Hematopoietic multipotent progenitor cell (in vitro differentiated cells): ENCODE measurements around the gene TLR9. TPM values are rescaled to one million over a fixed set of nuclear protein-coding genes. Genes with fewer than 3 reads are reported as not detected.
"Not testable (repeated sequence)": the region's sequence is repeated elsewhere in the genome, so short reads cannot be mapped to it uniquely, and the experiment has no call there.

ENCODE experiments used
- DNase-seq, 3 donors: peaks; one replicate each; pipeline ENCODE4 v3.0.0-alpha.2; 2011 to 2015; ENCODE audit warnings: low read depth in 2 of 3, low spot score in 2 of 3
- total RNA-seq: library from RNA; depleted of rRNA; stranded (reverse); fragments of >200 nt; gene quantifications from one replicate; pipeline ENCODE4 v1.2.3, GENCODE V29; 2012

The TLR9 gene
- total RNA-seq, 1 donor = under 0.01 TPM

DNA sequence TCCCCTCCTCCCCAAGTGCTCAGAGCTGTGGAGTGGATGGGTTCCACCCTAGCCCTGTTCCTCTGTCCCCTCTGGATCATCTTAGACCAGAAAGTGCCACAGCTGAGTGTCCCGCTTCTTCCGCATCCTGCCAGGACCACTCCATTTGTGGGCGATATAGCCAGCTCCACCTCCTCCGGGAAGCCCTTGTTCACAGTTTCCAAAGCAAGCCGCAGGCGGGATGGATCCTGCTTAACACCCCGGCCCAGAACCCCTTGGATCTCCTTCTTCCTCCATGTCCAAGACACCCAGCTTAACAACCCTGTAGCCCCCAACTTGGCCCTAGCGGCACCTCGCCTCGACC lies 28.0 kb downstream of the TLR9 start:
- DNase-seq = no peak

- DNase-seq = no peak
These were observed 28.5 kb downstream of the TLR9 start for GRCh38 chr3:52196977-52197376.

- no peak for DNase-seq
These were observed 29.6 kb downstream of the TLR9 start for GRCh38 chr3:52195823-52196331.

GRCh38 chr3:52195291-52195597 lies 30.2 kb downstream of the TLR9 start:
- DNase-seq = no peak

GRCh38 chr3:52194485-52195290 lies 30.8 kb downstream of the TLR9 start:
- DNase-seq = no peak

DNA sequence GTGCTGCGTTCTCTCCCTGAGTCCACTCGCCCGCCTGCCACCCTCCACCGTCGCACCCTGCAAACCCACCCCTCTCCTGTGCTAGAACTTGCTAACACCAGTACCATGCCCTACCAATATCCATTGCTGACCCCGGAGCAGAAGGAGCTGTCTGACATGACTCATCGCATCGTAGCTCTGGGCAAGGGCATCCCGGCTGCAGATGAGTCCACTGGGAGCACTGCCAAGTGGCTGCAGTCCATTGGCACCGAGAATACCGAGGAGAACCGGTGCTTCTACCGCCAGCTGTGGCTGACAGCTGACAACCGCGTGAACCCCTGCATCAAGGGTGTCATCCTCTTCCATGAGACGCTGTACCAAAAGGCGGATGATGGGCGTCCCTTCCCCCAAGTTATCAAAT lies 32.4 kb downstream of the TLR9 start:
- DNase-seq = no peak

DNA sequence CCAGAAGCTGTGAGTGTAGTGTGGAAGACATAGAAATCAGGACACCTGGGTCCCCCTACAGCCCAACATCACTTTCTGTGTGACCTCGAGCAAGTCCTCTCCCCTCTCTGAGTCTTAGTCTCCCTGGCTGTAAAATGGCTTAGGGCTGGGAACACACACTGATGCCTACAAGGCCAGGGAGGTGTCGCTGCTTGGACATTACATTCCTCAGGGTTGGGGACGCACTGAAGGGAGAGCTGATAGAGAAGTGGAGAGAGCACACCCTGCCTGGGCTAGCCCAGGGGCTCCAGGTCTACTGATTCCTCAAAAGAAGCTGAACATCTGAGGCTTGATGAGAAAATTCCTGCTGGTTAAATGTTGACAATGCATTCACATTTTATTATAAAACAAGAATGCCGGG lies 33.8 kb downstream of the TLR9 start:
- no peak for DNase-seq

DNA sequence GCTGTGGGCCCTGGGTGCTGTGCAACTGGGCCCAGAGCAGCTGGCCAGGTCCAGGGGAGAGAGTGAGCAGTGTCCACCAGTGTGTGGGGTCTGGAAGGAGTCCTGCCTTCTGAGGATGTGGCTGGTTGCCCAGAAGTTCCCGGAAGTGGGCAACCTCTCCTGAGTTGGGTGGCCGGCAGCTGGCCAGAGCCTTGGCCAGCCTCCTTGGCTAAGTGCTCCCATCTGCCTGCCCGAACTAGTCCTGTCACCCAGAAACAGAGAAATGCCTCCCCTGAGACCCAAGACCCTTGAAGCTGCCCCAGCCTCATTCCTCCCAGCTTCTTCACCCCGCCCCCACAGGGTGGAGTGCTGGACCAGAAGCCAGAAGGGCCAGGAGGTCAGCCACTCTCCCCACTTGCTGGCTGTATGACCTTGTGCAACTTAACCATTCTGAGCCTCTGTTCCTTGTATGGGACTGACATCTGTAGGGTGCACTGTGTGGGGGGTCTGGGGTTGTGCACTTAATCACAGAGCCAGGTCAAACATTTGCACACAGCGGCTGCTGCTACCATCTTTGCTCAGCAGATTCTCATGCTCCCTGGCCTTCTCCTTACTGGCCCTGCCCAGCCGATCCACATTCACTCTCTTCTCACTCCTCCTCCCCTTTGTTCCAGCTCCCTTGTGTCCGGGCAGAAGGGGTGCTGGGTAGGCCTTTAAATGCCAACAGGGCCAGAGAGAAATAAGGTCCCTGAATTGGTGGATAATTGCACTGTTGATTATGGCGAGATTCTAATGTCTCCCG lies 35.0 kb downstream of the TLR9 start:
- no peak for DNase-seq

DNA sequence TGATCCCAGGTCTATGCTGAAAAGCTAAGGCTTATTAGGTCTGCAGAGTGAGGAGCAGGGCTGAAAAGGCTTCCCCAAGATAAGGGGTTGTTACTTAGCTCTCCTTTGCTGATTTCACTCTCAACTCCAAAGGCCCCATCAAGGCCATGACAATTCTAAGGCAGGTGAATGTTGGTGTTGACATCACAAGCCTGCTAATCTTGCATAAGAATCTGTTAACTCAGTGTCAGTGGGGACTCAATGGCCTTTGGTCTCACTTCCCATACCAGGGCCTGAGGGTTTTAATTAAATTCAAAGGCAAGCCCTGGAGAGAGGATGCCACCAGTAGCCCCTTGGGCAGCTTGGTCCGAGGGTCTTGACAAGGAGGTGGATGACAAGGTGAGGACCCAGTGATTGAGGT lies 36.9 kb downstream of the TLR9 start:
- DNase-seq = no peak

GRCh38 chr3:52186729-52187128 lies 38.7 kb downstream of the TLR9 start:
- no peak for DNase-seq

GRCh38 chr3:52185837-52186236 lies 39.6 kb downstream of the TLR9 start:
- DNase-seq = peak in 1 of 3 donors; percentile 36

GRCh38 chr3:52185311-52185710 lies 40.1 kb downstream of the TLR9 start:
- no peak for DNase-seq

GRCh38 chr3:52184690-52185089 lies 40.8 kb downstream of the TLR9 start:
- DNase-seq = no peak

DNA sequence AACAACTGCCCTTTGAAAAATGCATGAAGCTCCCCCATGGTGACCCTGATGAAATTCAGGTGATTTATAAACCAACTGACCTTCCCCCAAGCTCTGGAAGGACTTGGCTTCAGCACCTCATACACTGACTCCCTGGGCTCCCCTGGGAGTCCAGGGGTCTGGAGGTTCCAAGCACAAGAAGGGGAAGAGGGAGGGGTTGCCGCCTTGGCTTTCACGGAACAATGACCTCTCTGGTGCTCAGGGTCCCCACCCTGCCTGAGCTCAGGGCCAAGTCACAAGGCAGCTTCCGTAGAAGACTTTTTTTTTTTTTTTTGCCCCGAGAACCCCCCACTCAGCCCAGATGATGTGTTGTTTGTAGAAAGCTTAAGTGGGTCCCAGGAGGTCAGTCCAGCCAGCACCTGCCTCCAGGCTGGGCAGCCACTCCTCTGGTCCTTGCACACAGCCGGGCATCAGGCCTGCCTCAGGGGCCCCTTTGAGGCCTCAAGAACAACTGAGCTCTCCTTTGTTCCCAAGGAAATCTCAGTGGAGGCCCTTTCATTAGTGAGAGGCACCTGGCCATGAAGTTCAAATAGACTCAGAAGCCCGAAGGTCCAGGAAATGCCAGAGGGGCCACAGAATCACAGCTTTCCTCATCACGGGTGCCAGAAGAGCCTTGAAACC lies 41.5 kb downstream of the TLR9 start:
- no peak for DNase-seq

- DNase-seq = no peak
These were observed 42.8 kb downstream of the TLR9 start for GRCh38 chr3:52182691-52183090.

DNA sequence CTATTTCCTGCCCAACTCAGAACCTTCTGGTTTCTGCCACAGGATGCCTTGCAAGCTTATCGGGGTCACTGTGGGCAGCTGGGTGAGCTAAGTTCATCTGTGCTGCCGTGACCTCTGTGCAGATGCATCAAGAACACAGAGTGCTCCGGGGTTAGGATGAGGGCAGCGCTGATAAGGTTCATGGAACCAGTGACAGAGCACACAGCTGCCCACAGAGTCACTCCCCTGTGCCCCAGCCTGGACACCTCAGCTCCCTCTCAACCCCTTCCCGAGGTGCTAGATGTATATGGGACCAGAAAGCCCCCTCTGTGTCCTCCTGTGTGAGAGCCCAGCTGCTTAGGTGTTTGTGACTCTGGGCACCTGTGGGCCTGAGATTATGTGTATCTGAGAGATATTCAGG lies 43.2 kb downstream of the TLR9 start:
- DNase-seq = no peak

- DNase-seq = no peak
These were observed 43.9 kb downstream of the TLR9 start for GRCh38 chr3:52181543-52181942.

GRCh38 chr3:52178537-52178936 lies 46.9 kb downstream of the TLR9 start:
- no peak for DNase-seq

DNA sequence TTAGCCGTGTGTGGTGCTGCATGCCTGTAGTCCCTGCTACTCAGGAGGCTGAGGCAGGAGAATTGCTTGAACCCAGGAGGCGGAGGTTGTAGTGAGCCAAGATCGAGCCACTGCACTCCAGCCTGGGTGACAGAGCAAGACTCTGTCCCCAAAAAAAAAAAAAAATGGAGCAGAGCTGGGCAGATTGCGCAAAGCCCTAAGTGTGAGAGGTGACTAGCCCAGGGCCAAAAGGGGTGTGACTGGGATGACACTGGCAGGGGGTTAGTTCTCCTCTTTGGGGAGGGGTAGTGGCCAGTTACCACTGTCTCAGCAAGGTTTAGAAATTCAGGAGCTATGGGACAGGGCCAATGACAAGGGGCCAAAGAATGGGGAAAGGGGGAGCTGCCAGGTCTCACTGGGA lies 47.3 kb downstream of the TLR9 start:
- DNase-seq = not testable (repeated sequence)

- no peak for DNase-seq
These were observed 47.8 kb downstream of the TLR9 start for GRCh38 chr3:52177701-52178042.

DNA sequence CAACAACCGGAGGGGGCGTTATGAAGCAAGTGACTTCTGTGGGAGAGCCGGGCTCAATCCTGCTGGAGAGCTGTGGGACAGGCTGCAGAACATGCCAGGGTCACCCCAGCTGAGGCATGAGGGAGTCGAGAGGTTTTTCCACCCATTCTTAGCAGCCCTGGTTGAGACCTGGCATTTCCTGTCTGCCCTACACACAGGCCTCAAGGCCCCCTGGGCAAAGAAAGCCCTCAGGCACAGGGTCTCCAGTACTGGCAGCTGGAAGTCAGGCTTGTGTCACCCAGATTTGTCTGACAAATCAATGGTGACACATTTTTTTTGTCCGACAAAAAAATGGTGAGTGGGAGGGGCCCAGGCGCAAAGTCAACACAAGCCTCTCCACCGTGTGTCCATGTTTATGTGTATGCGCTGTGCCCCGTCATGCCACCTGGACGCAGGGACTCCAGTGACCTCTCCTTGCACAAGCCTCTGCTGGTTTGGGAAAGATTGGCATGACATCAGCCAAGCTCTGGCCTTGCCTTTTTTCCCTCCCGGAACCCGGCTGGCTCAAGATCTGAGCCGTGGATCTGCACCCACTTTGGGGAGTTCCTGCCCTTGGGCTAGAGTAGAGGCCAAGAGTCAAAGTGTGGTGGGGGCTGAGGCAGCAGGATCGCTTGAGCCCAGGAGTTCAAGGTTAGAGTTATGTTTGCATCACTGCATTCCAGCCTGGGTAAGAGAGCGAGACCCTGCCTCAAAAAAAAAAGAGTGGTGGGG lies 48.3 kb downstream of the TLR9 start:
- DNase-seq = no peak
